ENCODE data around the gene SLC4A2. TPM values are rescaled to one million over a fixed set of nuclear protein-coding genes. Genes with fewer than 3 reads are reported as not detected.

Gene SLC4A2
- polyA plus RNA-seq, 3 donors, result 21.6 to 132 (median 23.8) TPM

GRCh38 chr7:151091988-151092387 is 32.6 kb downstream of the SLC4A2 start:
- Histone ChIP-seq H3K9ac (ENCODE audit: insufficient read depth, low read length, poor library complexity, severe bottlenecking) (no peak overlapping the region), H3K36me3 (replicated peaks in 1 of 2; ENCODE audit: control insufficient read depth in 1 of 2, insufficient read depth in 2 of 2, low read length in 2 of 2) (peaks cover 2 to 17% of the 10 kb centered on the region in 2 donors), H3K4me3 (replicated peaks in 1 of 3; ENCODE audit: low read depth in 2 of 3, low read length in 3 of 3) (no peak overlapping the region), H4K20me1 (ENCODE audit: insufficient read depth, low read length) (peaks cover 97% of the 10 kb centered on the region), H3K4me1 (ENCODE audit: control insufficient read depth in 1 of 2, insufficient read depth in 2 of 2, low read length in 2 of 2) (peaks cover 37 to 46% of the 10 kb centered on the region in 2 donors), H3K27ac (ENCODE audit: low read depth in 1 of 2, low read length in 2 of 2) (no peak overlapping the region), H3K4me2 (replicated peaks; ENCODE audit: extremely low read depth, low read length, poor library complexity, severe bottlenecking) (no peak overlapping the region), H3K9me3 (replicated peaks in 1 of 2; ENCODE audit: control insufficient read depth in 1 of 2, insufficient read depth in 1 of 2, low read length in 2 of 2) (no peaks in the 10 kb centered on the region), H2AFZ (ENCODE audit: insufficient read depth, low read depth, low read length, poor library complexity, severe bottlenecking) (no peak overlapping the region), H3K79me2 (ENCODE audit: insufficient read depth, low read length) (peaks cover 76% of the 10 kb centered on the region), H3K27me3 (ENCODE audit: control insufficient read depth in 2 of 2, insufficient read depth in 2 of 2, low read length in 2 of 2) (no peaks in the 10 kb centered on the region)
- DNase-seq, result no peak
- Mint-ChIP-seq H3K9me3 (peaks cover 0 to 2% (median 0%) of the 10 kb centered on the region in 7 donors), H3K4me1 (peaks cover 45% of the 10 kb centered on the region), H3K27ac (no peak overlapping the region), H3K36me3 (peaks cover 23 to 28% of the 10 kb centered on the region in 2 donors), H3K4me3 (no peak overlapping the region), H3K27me3 (ENCODE audit: low read depth in 3 of 3) (no peaks in the 10 kb centered on the region)
- no peak for TF ChIP-seq CTCF (IDR thresholded peaks at IDR 0.05)
- 97% methylated on average over 13 of the region's 14 CpGs for WGBS (ENCODE audit: insufficient coverage)
- intact Hi-C loops (cut with micrococcal nuclease), result loop anchor here (1.0 to 10.0 kb wide), 3 partner anchors 13 to 57 kb away; no protein-coding TSS in a partner anchor

GRCh38 chr7:151093748-151094147 is 34.4 kb downstream of the SLC4A2 start:
- peaks cover 38% of the 10 kb centered on the region for H3K4me1 Mint-ChIP-seq
- Histone ChIP-seq H3K27ac (ENCODE audit: low read depth in 1 of 2, low read length in 2 of 2) (no peak overlapping the region), H3K9me3 (replicated peaks in 1 of 2; ENCODE audit: control insufficient read depth in 1 of 2, insufficient read depth in 1 of 2, low read length in 2 of 2) (no peaks in the 10 kb centered on the region), H3K27me3 (ENCODE audit: control insufficient read depth in 2 of 2, insufficient read depth in 2 of 2, low read length in 2 of 2) (no peaks in the 10 kb centered on the region), H3K4me3 (replicated peaks in 1 of 3; ENCODE audit: low read depth in 2 of 3, low read length in 3 of 3) (no peak overlapping the region), H3K4me1 (ENCODE audit: control insufficient read depth in 1 of 2, insufficient read depth in 2 of 2, low read length in 2 of 2) (peaks cover 22 to 29% of the 10 kb centered on the region in 2 donors), H2AFZ (ENCODE audit: insufficient read depth, low read depth, low read length, poor library complexity, severe bottlenecking) (no peak overlapping the region), H3K79me2 (ENCODE audit: insufficient read depth, low read length) (peaks cover 84% of the 10 kb centered on the region), H4K20me1 (ENCODE audit: insufficient read depth, low read length) (peaks cover 99% of the 10 kb centered on the region), H3K9ac (ENCODE audit: insufficient read depth, low read length, poor library complexity, severe bottlenecking) (no peak overlapping the region), H3K4me2 (replicated peaks; ENCODE audit: extremely low read depth, low read length, poor library complexity, severe bottlenecking) (no peak overlapping the region), H3K36me3 (replicated peaks in 1 of 2; ENCODE audit: control insufficient read depth in 1 of 2, insufficient read depth in 2 of 2, low read length in 2 of 2) (peaks cover 2 to 17% of the 10 kb centered on the region in 2 donors)
- no peak for TF ChIP-seq CTCF (IDR thresholded peaks at IDR 0.05)
- WGBS (ENCODE audit: insufficient coverage), result 98% methylated on average over 6 of the region's 6 CpGs
- DNase-seq, result no peak
- no peak overlapping the region for H3K4me3 Mint-ChIP-seq
- no peak overlapping the region for H3K27ac Mint-ChIP-seq
- peaks cover 25 to 33% of the 10 kb centered on the region in 2 donors for H3K36me3 Mint-ChIP-seq
- H3K9me3 Mint-ChIP-seq, result peaks cover 0 to 2% (median 0%) of the 10 kb centered on the region in 7 donors
- H3K27me3 Mint-ChIP-seq (ENCODE audit: low read depth in 3 of 3), result no peaks in the 10 kb centered on the region
- intact Hi-C loops (cut with micrococcal nuclease), result loop anchor here in 1 of 2 donors (2.0 to 10.0 kb wide), 3 partner anchors 15 to 59 kb away; no protein-coding TSS in a partner anchor

Measured in CD14-positive monocyte (primary cell).